ENCODE data around the gene DDX25.

DNA sequence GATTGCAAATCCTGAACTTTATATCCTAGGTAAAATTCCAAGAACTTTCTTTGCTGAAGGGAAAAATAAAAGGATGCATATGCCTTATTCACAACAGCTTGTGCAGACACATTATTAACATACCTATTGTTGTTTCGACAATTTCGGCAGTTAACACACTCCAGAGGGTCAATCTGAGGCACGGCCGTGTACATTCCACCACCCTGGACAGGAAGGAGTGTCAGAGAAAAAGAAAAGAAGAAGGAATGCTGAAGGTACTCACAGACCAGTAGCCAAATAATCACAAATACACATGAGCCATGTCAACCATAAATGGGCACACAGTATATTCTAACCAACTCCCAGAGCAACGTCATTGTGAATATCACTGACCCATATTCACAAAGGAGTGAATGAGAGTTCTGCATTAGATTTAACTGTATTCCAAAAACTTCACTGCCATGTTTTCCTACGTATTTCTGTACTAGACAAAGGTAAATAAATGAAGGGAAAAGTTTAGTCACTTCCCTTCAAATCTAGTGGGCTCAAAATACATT lies 73.9 kb downstream of the DDX25 start:
- TF ChIP-seq CTCF (IDR thresholded peaks at IDR 0.05; ENCODE audit: low read depth, low read length) (no peak), POLR2A (IDR thresholded peaks at IDR 0.05; ENCODE audit: extremely low read depth, insufficient read length) (no peak), MAX (IDR thresholded peaks at IDR 0.05; ENCODE audit: low read depth, low read length) (no peak)

Data from NB4 (cell line).